Gastrocnemius medialis (tissue), 4 donors: Measurements from ENCODE around the gene THOC6. TPM values are rescaled to one million over a fixed set of nuclear protein-coding genes. Genes with fewer than 3 reads are reported as not detected.

Source experiments
- ATAC-seq, 2 donors: fragments of 150-250 bp; one replicate each; pipeline ENCODE4 v1.9.1; 2016
- DNase-seq, 2 donors: peaks; one replicate each; pipeline ENCODE4 v3.0.0-alpha.2; 2019
- H3K27ac ChIP-seq, 4 donors: fragments of 200-600 bp; sonication (generic); 1 replicate in 1 of 4; 2 replicates in 3 of 4; pipeline ENCODE4 v1.5.1; 2016 to 2018; ENCODE audit warnings: mild to moderate bottlenecking in 2 of 4, moderate library complexity in 1 of 4
- H3K27me3 ChIP-seq, 3 donors: fragments of 200-600 bp; sonication (generic) in 2 of 3; 1 replicate in 1 of 3; 2 replicates in 2 of 3; pipeline versions ENCODE4 v1.5.1 to v1.6.0; 2016 to 2019; ENCODE audit warnings: mild to moderate bottlenecking in 1 of 3, moderate library complexity in 1 of 3
- H3K36me3 ChIP-seq, 2 donors: fragments of 200-600 bp; sonication (generic) in 1 of 2; one replicate each; pipeline ENCODE4 v1.5.1; 2017 to 2018
- H3K4me1 ChIP-seq, 2 donors: fragments of 200-600 bp; sonication (generic) in 1 of 2; one replicate each; pipeline ENCODE4 v1.5.1; 2016 to 2017; ENCODE audit warnings: mild to moderate bottlenecking in 2 of 2
- H3K4me3 ChIP-seq, 4 donors: fragments of 200-600 bp; sonication (generic) in 3 of 4; 1 replicate in 1 of 4; 2 replicates in 3 of 4; pipeline ENCODE4 v1.5.1; 2016 to 2019; ENCODE audit warnings: mild to moderate bottlenecking in 2 of 4
- H3K9me3 ChIP-seq, 3 donors: fragments of 200-600 bp; sonication (generic) in 2 of 3; 1 replicate in 1 of 3; 2 replicates in 2 of 3; pipeline ENCODE4 v1.5.1; 2016 to 2019
- CTCF ChIP-seq, 5 experiments: fragments of 450-650 bp in 3 of 5; fragments of 200-600 bp in 2 of 5; sonication (generic) in 2 of 5; IDR thresholded peaks in 4 of 5; conservative IDR thresholded peaks in 1 of 5; 1 replicate in 4 of 5; 2 replicates in 1 of 5; pipeline ENCODE4 v1.5.1; 2016 to 2019; ENCODE audit warnings: antibody characterized with exemption in 5 of 5, mild to moderate bottlenecking in 3 of 5, moderate library complexity in 3 of 5
- POLR2A ChIP-seq, 2 donors: fragments of 450-650 bp; IDR thresholded peaks; one replicate each; pipeline ENCODE4 v1.6.1; 2017; ENCODE audit warnings: antibody characterized with exemption in 2 of 2, mild to moderate bottlenecking in 2 of 2, moderate library complexity in 2 of 2
- in situ Hi-C, 4 donors: fragments of 200-750 bp; cut with MboI; loops; one replicate each; pipeline versions ENCODE4 v1.15.0 to v1.8.0; 2017; ENCODE audit warnings: low sequenced_read_pairs in 4 of 4
- intact Hi-C: fragments of 100-400 bp; cut with DNase I; formaldehyde crosslinking; loops from one replicate; pipeline ENCODE4 v1.15.1; 2023; ENCODE audit warnings: low total_unique reads
- total RNA-seq, 4 donors: library from RNA; depleted of rRNA; stranded (reverse); fragments of >200 nt; gene quantifications; one replicate each; pipeline versions ENCODE4 v1.1.0 to v1.2.3, GENCODE V29; 2016

The THOC6 gene
- total RNA-seq, 4 donors from 2014 or later, result 15.0 to 31.1 (median 21.5) TPM

- DNase-seq (peak; percentile 87 to 95), ATAC-seq (peak; percentile 49 to 61)
- H3K27me3 ChIP-seq, result peaks cover 13 to 25% (median 15%) of the 10 kb centered on the region in 3 donors
- intact Hi-C loops (loop anchor here (1.0 to 5.0 kb wide), 5 partner anchors 37 to 974 kb away; partner anchors contain the start of genes NTHL1, SRRM2, TSC2 and ZNF263), in situ Hi-C loops (no loop called here)
- peak in 4 of 5 experiments; percentile 30 to 51 (median 38) for TF ChIP-seq CTCF (IDR thresholded peaks at IDR 0.05 in 4 of 5, conservative IDR thresholded peaks at IDR 0.05 in 1 of 5)
- TF ChIP-seq POLR2A (IDR thresholded peaks at IDR 0.05), result peak in 1 of 2 donors; percentile 48
- no peaks in the 10 kb centered on the region for H3K9me3 ChIP-seq
- H3K36me3 ChIP-seq, result peaks cover 0 to 12% of the 10 kb centered on the region in 2 donors
- H3K4me1 ChIP-seq, result peaks cover 32 to 54% of the 10 kb centered on the region in 2 donors
- peak overlapping the region; percentile 48 to 99 (median 76) for H3K4me3 ChIP-seq
- H3K27ac ChIP-seq, result peak overlapping the region; percentile 96 to 100 (median 98)
Observed at GRCh38 chr16:3021449-3022207, 2.2 kb upstream of the THOC6 start.

- ATAC-seq (peak; percentile 51 to 61), DNase-seq (peak; percentile 85 to 93)
- peak overlapping the region; percentile 48 to 99 (median 76) for H3K4me3 ChIP-seq
- H3K27me3 ChIP-seq, result peaks cover 13 to 21% (median 13%) of the 10 kb centered on the region in 3 donors
- peaks cover 32 to 54% of the 10 kb centered on the region in 2 donors for H3K4me1 ChIP-seq
- H3K36me3 ChIP-seq, result peaks cover 0 to 18% of the 10 kb centered on the region in 2 donors
- intact Hi-C loops, result loop anchor here (2.0 to 5.0 kb wide), 3 partner anchors 109 to 975 kb away; partner anchors contain the start of genes NTHL1, TSC2 and ZNF263
- no peaks in the 10 kb centered on the region for H3K9me3 ChIP-seq
- TF ChIP-seq POLR2A (IDR thresholded peaks at IDR 0.05) (peak; percentile 15 to 30), CTCF (IDR thresholded peaks at IDR 0.05 in 4 of 5, conservative IDR thresholded peaks at IDR 0.05 in 1 of 5) (peak in 1 of 5 experiments; percentile 29)
- peak overlapping the region; percentile 96 to 100 (median 98) for H3K27ac ChIP-seq
- in situ Hi-C loops, result no loop called here
Observed at GRCh38 chr16:3022208-3022683, 1.6 kb upstream of the THOC6 start.

- H3K27me3 ChIP-seq, result peaks cover 7 to 15% (median 10%) of the 10 kb centered on the region in 3 donors
- peak overlapping the region; percentile 71 to 99 (median 82) for H3K4me3 ChIP-seq
- peaks cover 32 to 55% of the 10 kb centered on the region in 2 donors for H3K4me1 ChIP-seq
- H3K9me3 ChIP-seq, result no peaks in the 10 kb centered on the region
- TF ChIP-seq POLR2A (IDR thresholded peaks at IDR 0.05) (peak in 1 of 2 donors; percentile 9), CTCF (IDR thresholded peaks at IDR 0.05 in 4 of 5, conservative IDR thresholded peaks at IDR 0.05 in 1 of 5) (no peak)
- peaks cover 0 to 19% of the 10 kb centered on the region in 2 donors for H3K36me3 ChIP-seq
- DNase-seq (peak; percentile 41 to 79), ATAC-seq (peak; percentile 8 to 15)
- intact Hi-C loops (loop anchor here (2.0 to 5.0 kb wide), 3 partner anchors 110 to 976 kb away; partner anchors contain the start of genes NTHL1, TSC2 and ZNF263), in situ Hi-C loops (no loop called here)
- H3K27ac ChIP-seq, result peak overlapping the region; percentile 96 to 100 (median 98)
Observed at GRCh38 chr16:3022684-3023414, 986 bp upstream of the THOC6 start.

GRCh38 chr16:3023415-3023668, 493 bp upstream of the THOC6 start:
- intact Hi-C loops (loop anchor here (2.0 to 5.0 kb wide), 3 partner anchors 111 to 976 kb away; partner anchors contain the start of genes NTHL1, TSC2 and ZNF263), in situ Hi-C loops (no loop called here)
- H3K36me3 ChIP-seq, result peaks cover 0 to 19% of the 10 kb centered on the region in 2 donors
- DNase-seq, result peak in 1 of 2 donors; percentile 53
- peaks cover 4 to 10% (median 5%) of the 10 kb centered on the region in 3 donors for H3K27me3 ChIP-seq
- H3K4me3 ChIP-seq, result peak overlapping the region; percentile 71 to 99 (median 82)
- no peak for ATAC-seq
- H3K27ac ChIP-seq, result peak overlapping the region; percentile 96 to 100 (median 98)
- TF ChIP-seq CTCF (IDR thresholded peaks at IDR 0.05 in 4 of 5, conservative IDR thresholded peaks at IDR 0.05 in 1 of 5) (no peak), POLR2A (IDR thresholded peaks at IDR 0.05) (no peak)
- peaks cover 32 to 59% of the 10 kb centered on the region in 2 donors for H3K4me1 ChIP-seq
- H3K9me3 ChIP-seq, result no peaks in the 10 kb centered on the region
